IMR-90 (cell line): ENCODE data around the gene VSIR. TPM values are rescaled to one million over a fixed set of nuclear protein-coding genes. Genes with fewer than 3 reads are reported as not detected.

ENCODE experiments used
- ATAC-seq: fragments of 200-7000 bp; cut with Tn5 transposase; 2 replicates; pipeline ENCODE4 v1.9.1; 2020; ENCODE audit warnings: low read depth, mild to moderate bottlenecking, moderate library complexity
- BruUV-seq: library from RNA; stranded (reverse); fragments of 400-500 nt; replicated peaks from 2 replicates; lab custom pipeline; 2021; lab: Mats Ljungman, UMichigan
- CTCF ChIA-PET: fragments of 300-600 bp; formaldehyde crosslinking; extraction: SDS; loops from one replicate; lab custom pipeline; 2021; ENCODE audit warnings: antibody characterized with exemption; lab: Yijun Ruan, JAX
- POLR2A ChIA-PET: fragments of 300-600 bp; sonication (Branson Sonifier 250); formaldehyde crosslinking; loops from one replicate; lab custom pipeline; 2022; ENCODE audit warnings: antibody characterized with exemption; ENCODE audit not compliant: unreplicated experiment; lab: Charles Lee
- DNase-seq: peaks from one replicate; pipeline ENCODE4 v3.0.0; 2013
- H2AFZ ChIP-seq: replicated peaks from 2 replicates; pipeline ENCODE3; 2013; ENCODE audit warnings: low read length, mild to moderate bottlenecking; ENCODE audit not compliant: poor library complexity
- H2AK5ac ChIP-seq: 2 replicates; pipeline ENCODE4 v1.6.1; 2013; ENCODE audit warnings: low read depth, low read length, inconsistent platforms
- H2AK9ac ChIP-seq: replicated peaks from 2 replicates; pipeline ENCODE3; 2013; ENCODE audit warnings: mild to moderate bottlenecking, low read depth, low read length, moderate library complexity; ENCODE audit not compliant: poor library complexity
- H2BK120ac ChIP-seq: 2 replicates; pipeline ENCODE4 v1.6.1; 2013; ENCODE audit warnings: low read depth, low read length, inconsistent platforms
- H2BK15ac ChIP-seq: 3 replicates; pipeline ENCODE4 v1.6.1; 2013; ENCODE audit warnings: low read depth, low read length, inconsistent platforms
- H2BK20ac ChIP-seq: 2 replicates; pipeline ENCODE4 v1.6.1; 2013; ENCODE audit warnings: low read depth, mild to moderate bottlenecking, inconsistent platforms, low read length, moderate library complexity
- H2BK5ac ChIP-seq: 2 replicates; pipeline ENCODE4 v1.6.1; 2013; ENCODE audit warnings: mild to moderate bottlenecking, low read depth, low read length, inconsistent platforms; ENCODE audit not compliant: poor library complexity, severe bottlenecking
- H3K14ac ChIP-seq: replicated peaks from 2 replicates; pipeline ENCODE4 v1.6.1; 2013; ENCODE audit warnings: low read depth, low read length, inconsistent platforms
- H3K18ac ChIP-seq: 2 replicates; pipeline ENCODE4 v1.6.1; 2013; ENCODE audit warnings: low read depth, low read length, control low read depth
- H3K23ac ChIP-seq: 2 replicates; pipeline ENCODE4 v1.6.1; 2013; ENCODE audit warnings: low read depth, low read length, inconsistent platforms
- H3K27ac ChIP-seq: 2 replicates; pipeline ENCODE4 v1.5.1; 2013; ENCODE audit warnings: mild to moderate bottlenecking, control low read depth, low read length; ENCODE audit not compliant: insufficient read depth
- H3K27me3 ChIP-seq: 2 replicates; pipeline ENCODE4 v1.6.1; 2013; ENCODE audit warnings: low read length; ENCODE audit not compliant: control insufficient read depth, insufficient read depth
- H3K36me3 ChIP-seq: 2 replicates; pipeline ENCODE4 v1.6.1; 2013; ENCODE audit warnings: low read length, mixed read lengths; ENCODE audit not compliant: control insufficient read depth, insufficient read depth
- H3K4ac ChIP-seq: 2 replicates; pipeline ENCODE4 v1.6.1; 2013; ENCODE audit warnings: low read depth, low read length, inconsistent platforms
- H3K4me1 ChIP-seq: 2 replicates; pipeline ENCODE4 v1.6.1; 2013; ENCODE audit warnings: low read length, mixed read lengths; ENCODE audit not compliant: control insufficient read depth, insufficient read depth
- H3K4me2 ChIP-seq: 2 replicates; pipeline ENCODE4 v1.6.1; 2013; ENCODE audit warnings: low read depth, mild to moderate bottlenecking, control low read depth, low read length, moderate library complexity
- H3K4me3 ChIP-seq: 2 replicates; pipeline ENCODE4 v1.5.1; 2013; ENCODE audit warnings: low read depth, mild to moderate bottlenecking, control low read depth, low read length, moderate library complexity; ENCODE audit not compliant: insufficient read depth
- H3K56ac ChIP-seq: 2 replicates; pipeline ENCODE4 v1.6.1; 2013; ENCODE audit warnings: low read length, inconsistent platforms; ENCODE audit not compliant: insufficient read depth; ENCODE audit errors: extremely low read depth
- H3K79me1 ChIP-seq, 2 experiments: 2 replicates each; pipeline ENCODE4 v1.6.1; 2013; ENCODE audit warnings: low read length in 2 of 2, inconsistent platforms in 1 of 2, low read depth in 1 of 2
- H3K9ac ChIP-seq: 2 replicates; pipeline ENCODE4 v1.6.1; 2013; ENCODE audit warnings: low read depth, low read length, control low read depth
- H3K9me1 ChIP-seq: 2 replicates; pipeline ENCODE4 v1.6.1; 2013; ENCODE audit warnings: low read length, inconsistent platforms; ENCODE audit not compliant: insufficient read depth
- H3K9me3 ChIP-seq: 2 replicates; pipeline ENCODE4 v1.6.1; 2013; ENCODE audit warnings: low read length; ENCODE audit not compliant: control insufficient read depth, insufficient read depth
- H4K20me1 ChIP-seq: 2 replicates; pipeline ENCODE4 v1.6.1; 2013; ENCODE audit warnings: low read length, inconsistent platforms; ENCODE audit not compliant: insufficient read depth
- H4K5ac ChIP-seq: 2 replicates; pipeline ENCODE4 v1.6.1; 2013; ENCODE audit warnings: mild to moderate bottlenecking, low read depth, low read length, control low read depth
- H4K8ac ChIP-seq, 2 experiments: 2 replicates each; pipeline ENCODE4 v1.6.1; 2013; ENCODE audit warnings: low read depth in 2 of 2, low read length in 2 of 2, control low read depth in 1 of 2, inconsistent platforms in 1 of 2
- H4K91ac ChIP-seq: 2 replicates; pipeline ENCODE4 v1.6.1; 2013; ENCODE audit warnings: low read depth, low read length, inconsistent platforms; ENCODE audit not compliant: insufficient read depth
- BHLHE40 ChIP-seq: fragments of 150-350 bp; IDR thresholded peaks from 2 replicates; pipeline ENCODE4 v1.6.1; 2016; ENCODE audit warnings: mild to moderate bottlenecking, low read depth, low read length
- CEBPB ChIP-seq: IDR thresholded peaks from 2 replicates; pipeline ENCODE4 v1.6.1; 2012; ENCODE audit warnings: low read depth, low read length, improper control_type of control experiment
- CHD1 ChIP-seq: IDR thresholded peaks from 2 replicates; pipeline ENCODE4 v1.6.1; 2012; ENCODE audit warnings: low read depth, low read length, improper control_type of control experiment
- CTCF ChIP-seq: conservative IDR thresholded peaks from 2 replicates; pipeline ENCODE4 v1.5.1; 2012; ENCODE audit warnings: mild to moderate bottlenecking, low read depth, low read length, improper control_type of control experiment
- ELK1 ChIP-seq: fragments of 150-350 bp; IDR thresholded peaks from 2 replicates; pipeline ENCODE4 v1.6.1; 2016; ENCODE audit warnings: low read depth, mild to moderate bottlenecking, low read length, moderate library complexity, borderline replicate concordance
- FOS ChIP-seq: fragments of 150-350 bp; IDR thresholded peaks from 2 replicates; pipeline ENCODE4 v1.6.1; 2016; ENCODE audit warnings: low read depth, low read length
- MAFK ChIP-seq: IDR thresholded peaks from 2 replicates; pipeline ENCODE4 v1.6.1; 2012; ENCODE audit warnings: low read depth, low read length, improper control_type of control experiment
- MAZ ChIP-seq: IDR thresholded peaks from 2 replicates; pipeline ENCODE4 v1.6.1; 2012; ENCODE audit warnings: low read depth, mild to moderate bottlenecking, low read length, improper control_type of control experiment, moderate library complexity, borderline replicate concordance
- POLR2A ChIP-seq: IDR thresholded peaks from 2 replicates; pipeline ENCODE4 v1.6.1; 2012; ENCODE audit warnings: mild to moderate bottlenecking, low read depth, low read length
- RAD21 ChIP-seq: IDR thresholded peaks from 2 replicates; pipeline ENCODE4 v1.6.1; 2012; ENCODE audit warnings: low read length, improper control_type of control experiment
- SMC3 ChIP-seq: fragments of 150-350 bp; IDR thresholded peaks from 2 replicates; pipeline ENCODE4 v1.6.1; 2016; ENCODE audit warnings: low read depth, mild to moderate bottlenecking, antibody characterized with exemption, low read length, moderate library complexity
- USF2 ChIP-seq: fragments of 150-350 bp; IDR thresholded peaks from 2 replicates; pipeline ENCODE4 v1.6.1; 2017; ENCODE audit warnings: mild to moderate bottlenecking, antibody characterized with exemption, low read length, low read depth
- WGBS, 2 experiments: methylation state at CpG; one replicate each; pipeline versions ENCODE4 v1.1.5 to v1.1.7; 2013; ENCODE audit warnings: missing lambda C conversion rate in 2 of 2; ENCODE audit not compliant: insufficient read length in 1 of 2; ENCODE audit errors: extremely low coverage in 2 of 2; 5-methylcytosine and 5-hydroxymethylcytosine counted together
- dilution Hi-C: fragments of 300-500 bp; cut with HindIII; formaldehyde crosslinking; loops from one replicate; pipeline ENCODE4 v1.14.3; 2018; ENCODE audit warnings: low sequenced_read_pairs; ENCODE audit not compliant: unreplicated experiment
- in situ Hi-C: fragments of 300-500 bp; cut with MboI; formaldehyde crosslinking; loops from 3 replicates; pipeline ENCODE4 v1.14.3; 2019; ENCODE audit warnings: low sequenced_read_pairs, inconsistent platforms, mixed read lengths
- intact Hi-C: fragments of 100-400 bp; cut with micrococcal nuclease; formaldehyde crosslinking; loops from 2 replicates; pipeline ENCODE4 v1.10.0; 2022
- polyA plus RNA-seq, 3 experiments: library from polyadenylated mRNA; depleted of rRNA; stranded (reverse); fragments of >200 nt; gene quantifications; 2 replicates each; pipeline ENCODE4 v1.2.3, GENCODE V29; 2012; ENCODE audit warnings: low replicate concordance in 1 of 3
- total RNA-seq: library from RNA; depleted of rRNA; stranded (reverse); fragments of >200 nt; gene quantifications from 2 replicates; pipeline ENCODE4 v1.2.3, GENCODE V29; 2012

Gene VSIR
- total and polyA plus RNA-seq, 2 of the 4 experiments (the other 2 are of a cell fraction): 5.0 to 23.8 TPM

- no peak overlapping the region for H2AFZ ChIP-seq
- dilution Hi-C loops (no loop called here), in situ Hi-C loops (no loop called here), intact Hi-C loops (loop anchor here (5.0 kb wide), 1 partner anchor 78 kb away; no protein-coding TSS in a partner anchor)
- no TSS peak for BruUV-seq
- peaks cover 6 to 8% of the 10 kb centered on the region in 2 experiments; a peak in 2 of 4 replicates for H3K79me1 ChIP-seq
- peaks cover 20% of the 10 kb centered on the region for H3K9me1 ChIP-seq
- H3K56ac ChIP-seq: no peak overlapping the region
- H2BK20ac ChIP-seq: no peak overlapping the region
- no peak overlapping the region for H2AK5ac ChIP-seq
- H2AK9ac ChIP-seq: no peak overlapping the region
- ChIA-PET POLR2A (no interaction called here), CTCF (interaction anchor here (0.6 kb wide), 1 partner anchor 1238 kb away, joined by 5 read pairs; no protein-coding TSS in a partner anchor)
- H4K20me1 ChIP-seq: no peaks in the 10 kb centered on the region
- no peak overlapping the region for H2BK5ac ChIP-seq
- no peaks in the 10 kb centered on the region for H3K36me3 ChIP-seq
- no peak overlapping the region for H2BK15ac ChIP-seq
- no peak overlapping the region for H3K23ac ChIP-seq
- H3K4me2 ChIP-seq: no peak overlapping the region
- H3K9me3 ChIP-seq: no peaks in the 10 kb centered on the region
- H3K9ac ChIP-seq: no peak overlapping the region
- no peak overlapping the region for H3K4ac ChIP-seq
- peaks cover 25% of the 10 kb centered on the region for H3K4me1 ChIP-seq
- H3K4me3 ChIP-seq: no peak overlapping the region
- DNase-seq (no peak), ATAC-seq (no peak)
- no peak overlapping the region for H3K27ac ChIP-seq
- peaks cover 17% of the 10 kb centered on the region for H3K27me3 ChIP-seq
- H3K18ac ChIP-seq: no peak overlapping the region
- no peak for TF ChIP-seq CEBPB
- TF ChIP-seq SMC3: no peak
- no peak for TF ChIP-seq USF2
- TF ChIP-seq FOS: no peak
- no peak for TF ChIP-seq ELK1
- no peak for TF ChIP-seq CHD1
- TF ChIP-seq RAD21: no peak
- TF ChIP-seq CTCF: no peak
- TF ChIP-seq BHLHE40: no peak
- no peak for TF ChIP-seq MAFK
- no peak for TF ChIP-seq MAZ
- no peak for TF ChIP-seq POLR2A
- H3K14ac ChIP-seq: no peak overlapping the region
- H4K91ac ChIP-seq: no peak overlapping the region
- no CpG with 5 or more reads among the region's 3 CpGs for WGBS, 2 experiments
- no peak overlapping the region for H2BK120ac ChIP-seq
- H4K8ac ChIP-seq: no peak overlapping the region
- no peak overlapping the region for H4K5ac ChIP-seq
These were observed 1.8 kb upstream of the VSIR start for GRCh38 chr10:71774916-71775702.
